ENCODE measurements around the gene LYPD1.

Gene LYPD1

GRCh38 chr2:132642415-132642814 lies 27.6 kb downstream of the LYPD1 start:
- no peak for DNase-seq
- H3K4me2 ChIP-seq (ENCODE audit: low read length, poor library complexity, severe bottlenecking) = no peak overlapping the region

GRCh38 chr2:132641819-132642218 lies 28.2 kb downstream of the LYPD1 start:
- Histone ChIP-seq H3K4me1 (ENCODE audit: control insufficient read depth, insufficient read depth, low read depth, low read length) (peaks cover 2% of the 10 kb centered on the region), H3K27ac (ENCODE audit: low read length, poor library complexity, severe bottlenecking) (no peak overlapping the region), H2BK5ac (ENCODE audit: low read depth, low read length, poor library complexity, severe bottlenecking) (no peak overlapping the region), H2BK15ac (ENCODE audit: low read depth, poor library complexity, severe bottlenecking) (no peak overlapping the region), H3K4ac (ENCODE audit: low read depth in 1 of 2, low read length in 2 of 2) (no peak overlapping the region), H3K4me2 (ENCODE audit: low read length, poor library complexity, severe bottlenecking) (no peak overlapping the region), H4K91ac (ENCODE audit: low read length) (no peak overlapping the region), H3K9ac (ENCODE audit: low read length) (no peak overlapping the region), H3K4me3 (ENCODE audit: insufficient read depth in 1 of 2, low read depth in 1 of 2, low read length in 2 of 2) (no peak overlapping the region), H2AK5ac (ENCODE audit: low read length, severe bottlenecking) (no peak overlapping the region), H3K23ac (ENCODE audit: low read length in 2 of 2) (no peak overlapping the region), H4K8ac (ENCODE audit: low read length) (no peak overlapping the region), H2BK12ac (ENCODE audit: low read length in 2 of 2) (no peak overlapping the region), H2BK120ac (ENCODE audit: low read depth, low read length) (no peak overlapping the region), H3K14ac (ENCODE audit: low read length in 2 of 2) (no peak overlapping the region), H3K27me3 (ENCODE audit: control insufficient read depth in 1 of 2, insufficient read depth in 1 of 2, low read length in 2 of 2) (no peaks in the 10 kb centered on the region), H2AFZ (ENCODE audit: low read depth, low read length) (no peak overlapping the region), H3K79me1 (replicated peaks; ENCODE audit: low read length, poor library complexity, severe bottlenecking) (peaks cover 7% of the 10 kb centered on the region), H3K18ac (ENCODE audit: low read depth in 1 of 2, low read length in 2 of 2) (no peak overlapping the region), H3K9me3 (ENCODE audit: control insufficient read depth, low read length) (no peaks in the 10 kb centered on the region), H3K36me3 (ENCODE audit: control insufficient read depth in 1 of 2, insufficient read depth in 2 of 2, low read depth in 1 of 2, low read length in 2 of 2) (peaks cover 0 to 13% of the 10 kb centered on the region in 2 experiments)
- no peak for DNase-seq

More at GRCh38 chr2:132642415-132642814, 27.6 kb downstream of the LYPD1 start:
- Histone ChIP-seq H3K18ac (ENCODE audit: low read depth in 1 of 2, low read length in 2 of 2) (no peak overlapping the region), H3K79me1 (replicated peaks; ENCODE audit: low read length, poor library complexity, severe bottlenecking) (peaks cover 10% of the 10 kb centered on the region), H2AFZ (ENCODE audit: low read depth, low read length) (no peak overlapping the region), H3K4me1 (ENCODE audit: control insufficient read depth, insufficient read depth, low read depth, low read length) (no peaks in the 10 kb centered on the region), H3K9ac (ENCODE audit: low read length) (no peak overlapping the region), H3K36me3 (ENCODE audit: control insufficient read depth in 1 of 2, insufficient read depth in 2 of 2, low read depth in 1 of 2, low read length in 2 of 2) (peaks cover 0 to 13% of the 10 kb centered on the region in 2 experiments), H3K23ac (ENCODE audit: low read length in 2 of 2) (no peak overlapping the region), H2BK15ac (ENCODE audit: low read depth, poor library complexity, severe bottlenecking) (no peak overlapping the region), H2AK5ac (ENCODE audit: low read length, severe bottlenecking) (no peak overlapping the region), H3K4ac (ENCODE audit: low read depth in 1 of 2, low read length in 2 of 2) (no peak overlapping the region), H3K9me3 (ENCODE audit: control insufficient read depth, low read length) (no peaks in the 10 kb centered on the region), H2BK5ac (ENCODE audit: low read depth, low read length, poor library complexity, severe bottlenecking) (no peak overlapping the region), H3K4me3 (ENCODE audit: insufficient read depth in 1 of 2, low read depth in 1 of 2, low read length in 2 of 2) (no peak overlapping the region), H2BK120ac (ENCODE audit: low read depth, low read length) (no peak overlapping the region), H3K14ac (ENCODE audit: low read length in 2 of 2) (no peak overlapping the region), H3K27me3 (ENCODE audit: control insufficient read depth in 1 of 2, insufficient read depth in 1 of 2, low read length in 2 of 2) (no peaks in the 10 kb centered on the region), H4K8ac (ENCODE audit: low read length) (no peak overlapping the region), H4K91ac (ENCODE audit: low read length) (no peak overlapping the region), H3K27ac (ENCODE audit: low read length, poor library complexity, severe bottlenecking) (no peak overlapping the region), H2BK12ac (ENCODE audit: low read length in 2 of 2) (no peak overlapping the region)
- 100% methylated on average over 1 of the region's 2 CpGs for WGBS

DNA sequence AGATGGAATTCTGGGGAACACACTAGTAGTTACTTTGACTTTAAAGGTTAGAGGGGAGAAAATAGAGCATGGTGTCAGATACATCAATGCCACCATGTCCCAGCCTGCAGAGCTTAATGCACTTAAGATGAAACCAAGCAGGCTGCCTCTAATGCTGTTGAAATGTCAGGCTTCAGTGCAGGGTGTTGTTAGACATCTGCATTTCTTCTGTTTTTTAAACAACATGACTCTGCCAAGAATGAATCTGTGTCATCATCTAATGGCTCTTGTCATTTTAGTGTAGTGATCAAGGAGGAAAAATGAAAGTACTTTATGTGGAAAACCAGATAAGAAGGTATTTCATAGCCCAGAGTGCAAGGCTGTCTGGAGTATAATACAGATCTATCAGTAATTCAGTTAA lies 29.9 kb downstream of the LYPD1 start:
- Histone ChIP-seq H3K23ac (ENCODE audit: low read length in 2 of 2) (no peak overlapping the region), H2AK5ac (ENCODE audit: low read length, severe bottlenecking) (no peak overlapping the region), H3K18ac (ENCODE audit: low read depth in 1 of 2, low read length in 2 of 2) (no peak overlapping the region), H3K27ac (ENCODE audit: low read length, poor library complexity, severe bottlenecking) (no peak overlapping the region), H2AFZ (ENCODE audit: low read depth, low read length) (no peak overlapping the region), H4K8ac (ENCODE audit: low read length) (no peak overlapping the region), H2BK15ac (ENCODE audit: low read depth, poor library complexity, severe bottlenecking) (no peak overlapping the region), H2BK12ac (ENCODE audit: low read length in 2 of 2) (no peak overlapping the region), H2BK5ac (ENCODE audit: low read depth, low read length, poor library complexity, severe bottlenecking) (no peak overlapping the region), H3K36me3 (ENCODE audit: control insufficient read depth in 1 of 2, insufficient read depth in 2 of 2, low read depth in 1 of 2, low read length in 2 of 2) (peaks cover 0 to 3% of the 10 kb centered on the region in 2 experiments), H2BK120ac (ENCODE audit: low read depth, low read length) (no peak overlapping the region), H3K4me1 (ENCODE audit: control insufficient read depth, insufficient read depth, low read depth, low read length) (peaks cover 8% of the 10 kb centered on the region), H3K4ac (ENCODE audit: low read depth in 1 of 2, low read length in 2 of 2) (no peak overlapping the region), H3K4me2 (ENCODE audit: low read length, poor library complexity, severe bottlenecking) (no peak overlapping the region), H3K9ac (ENCODE audit: low read length) (no peak overlapping the region), H4K91ac (ENCODE audit: low read length) (no peak overlapping the region), H3K9me3 (ENCODE audit: control insufficient read depth, low read length) (no peaks in the 10 kb centered on the region), H3K4me3 (ENCODE audit: insufficient read depth in 1 of 2, low read depth in 1 of 2, low read length in 2 of 2) (no peak overlapping the region), H3K14ac (ENCODE audit: low read length in 2 of 2) (no peak overlapping the region), H3K27me3 (ENCODE audit: control insufficient read depth in 1 of 2, insufficient read depth in 1 of 2, low read length in 2 of 2) (no peaks in the 10 kb centered on the region), H3K79me1 (replicated peaks; ENCODE audit: low read length, poor library complexity, severe bottlenecking) (peaks cover 5% of the 10 kb centered on the region)
- no peak for DNase-seq

- no peak for DNase-seq
- H3K79me1 ChIP-seq (replicated peaks; ENCODE audit: low read length, poor library complexity, severe bottlenecking) = peaks cover 17% of the 10 kb centered on the region
- no peak overlapping the region for H4K8ac ChIP-seq (ENCODE audit: low read length)
- no peak overlapping the region for H3K18ac ChIP-seq (ENCODE audit: low read depth in 1 of 2, low read length in 2 of 2)
- no peak overlapping the region for H3K4me3 ChIP-seq (ENCODE audit: insufficient read depth in 1 of 2, low read depth in 1 of 2, low read length in 2 of 2)
- no peak overlapping the region for H2BK15ac ChIP-seq (ENCODE audit: low read depth, poor library complexity, severe bottlenecking)
- H2BK120ac ChIP-seq (ENCODE audit: low read depth, low read length) = no peak overlapping the region
- H3K4me1 ChIP-seq (ENCODE audit: control insufficient read depth, insufficient read depth, low read depth, low read length) = peaks cover 8% of the 10 kb centered on the region
- no peak overlapping the region for H2BK5ac ChIP-seq (ENCODE audit: low read depth, low read length, poor library complexity, severe bottlenecking)
- H3K27ac ChIP-seq (ENCODE audit: low read length, poor library complexity, severe bottlenecking) = no peak overlapping the region
- H3K27me3 ChIP-seq (ENCODE audit: control insufficient read depth in 1 of 2, insufficient read depth in 1 of 2, low read length in 2 of 2) = no peaks in the 10 kb centered on the region
- no peak overlapping the region for H4K91ac ChIP-seq (ENCODE audit: low read length)
- no peak overlapping the region for H2BK12ac ChIP-seq (ENCODE audit: low read length in 2 of 2)
- no peak overlapping the region for H3K9ac ChIP-seq (ENCODE audit: low read length)
- WGBS = 89% methylated on average over 3 of the region's 5 CpGs
- no peaks in the 10 kb centered on the region for H3K9me3 ChIP-seq (ENCODE audit: control insufficient read depth, low read length)
- H3K36me3 ChIP-seq (ENCODE audit: control insufficient read depth in 1 of 2, insufficient read depth in 2 of 2, low read depth in 1 of 2, low read length in 2 of 2) = no peaks in the 10 kb centered on the region
- H3K23ac ChIP-seq (ENCODE audit: low read length in 2 of 2) = no peak overlapping the region
- no peak overlapping the region for H3K4ac ChIP-seq (ENCODE audit: low read depth in 1 of 2, low read length in 2 of 2)
- H3K14ac ChIP-seq (ENCODE audit: low read length in 2 of 2) = no peak overlapping the region
- no peak overlapping the region for H2AFZ ChIP-seq (ENCODE audit: low read depth, low read length)
- no peak overlapping the region for H3K4me2 ChIP-seq (ENCODE audit: low read length, poor library complexity, severe bottlenecking)
- no peak overlapping the region for H2AK5ac ChIP-seq (ENCODE audit: low read length, severe bottlenecking)
These were observed 31.5 kb downstream of the LYPD1 start for GRCh38 chr2:132638313-132639040.

Data from mesenchymal stem cell (in vitro differentiated cells and primary cell).